Right hindlimb (tissue), 1 donor: ENCODE results near the gene MYNN.

Experiments
- DNase-seq: peaks from one replicate; pipeline ENCODE4 v3.0.0-alpha.2; 2018

Gene MYNN

DNA sequence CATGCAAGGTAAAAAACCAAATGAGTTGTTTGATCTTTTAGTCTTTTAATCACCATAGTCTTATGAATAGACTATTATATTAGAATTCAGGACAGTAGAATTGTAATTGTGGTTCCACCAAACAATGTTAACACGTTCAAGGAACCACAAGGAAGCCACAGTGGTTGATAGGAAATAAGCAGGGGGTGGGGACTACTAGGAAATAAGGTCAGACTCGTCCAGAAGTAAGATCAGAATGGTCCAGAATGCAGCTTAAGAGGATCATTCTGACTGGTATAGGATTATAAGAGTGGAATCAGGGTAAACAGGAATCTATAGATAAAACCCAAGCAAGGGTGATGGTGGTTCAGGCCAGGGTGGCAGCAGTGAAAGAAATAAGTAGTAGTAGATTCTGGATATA is 7.5 kb downstream of the MYNN start:
- no peak for DNase-seq

DNA sequence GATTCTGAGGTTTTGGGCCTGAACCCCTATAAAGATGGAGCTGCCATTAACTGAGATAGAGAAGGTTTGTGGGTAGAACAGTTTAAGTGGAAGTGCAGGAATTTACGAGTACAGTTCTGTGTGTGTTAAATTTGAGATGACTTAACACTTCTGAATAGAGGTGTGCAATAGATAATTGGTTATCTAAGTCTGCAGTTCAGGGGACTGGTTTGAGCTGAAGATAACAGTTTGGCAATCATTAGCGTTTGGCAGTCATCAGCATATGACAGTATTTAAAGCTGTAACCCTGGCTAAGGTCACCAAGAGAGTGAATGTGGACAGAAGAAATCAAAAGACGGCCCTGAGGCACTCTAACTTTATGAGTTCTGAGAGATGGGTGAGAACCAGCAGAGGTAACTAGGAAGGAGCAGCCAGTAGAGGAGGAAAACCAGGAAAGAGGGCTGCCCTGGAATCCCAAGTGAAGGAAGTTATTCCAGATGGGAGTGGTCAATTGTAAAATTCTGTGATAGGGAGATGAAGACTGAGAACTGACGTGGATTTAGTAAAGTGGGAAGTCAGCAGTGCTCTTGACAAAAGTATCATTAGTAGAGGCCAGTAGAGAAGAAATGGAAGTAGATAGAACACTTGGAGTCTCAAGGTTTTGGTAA is 8.1 kb downstream of the MYNN start:
- DNase-seq = no peak

DNA sequence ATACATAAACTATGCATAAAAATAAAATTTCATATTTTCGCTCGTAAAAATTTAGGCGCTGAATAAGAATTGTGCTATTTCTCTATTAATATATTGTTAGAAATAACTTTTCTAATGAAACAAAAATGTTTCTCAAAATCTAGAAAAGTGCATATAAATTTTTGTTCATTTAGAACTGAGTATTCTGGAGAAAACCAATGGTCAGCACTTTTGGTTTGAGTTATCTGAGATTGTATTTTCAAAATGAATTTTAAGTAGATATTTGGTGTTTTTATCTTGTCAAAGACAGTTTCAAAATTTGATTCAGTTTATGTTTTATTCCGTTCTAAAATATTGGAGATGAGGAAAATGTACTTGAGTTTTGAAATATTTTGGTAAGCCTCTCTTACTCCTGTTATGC is 13.9 kb downstream of the MYNN start:
- DNase-seq = no peak

DNA sequence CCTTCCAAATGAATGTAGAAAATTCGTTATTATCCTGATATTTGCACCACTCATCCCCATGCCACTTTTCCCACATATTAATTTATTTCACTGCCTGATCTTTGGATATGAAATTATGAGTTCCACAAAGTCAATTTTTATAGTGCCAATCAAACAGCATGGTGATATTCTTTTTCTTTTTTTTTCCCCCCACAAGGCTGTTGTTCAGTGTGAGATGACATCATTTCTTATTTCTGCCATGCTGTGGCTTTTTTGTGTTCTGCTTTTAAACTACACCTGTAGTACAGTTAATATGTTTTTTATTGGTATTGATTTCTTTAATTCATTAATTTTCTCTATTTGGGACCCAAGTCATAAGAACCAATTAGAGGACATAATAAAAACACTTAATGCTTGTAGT is 14.6 kb downstream of the MYNN start:
- no peak for DNase-seq

DNA sequence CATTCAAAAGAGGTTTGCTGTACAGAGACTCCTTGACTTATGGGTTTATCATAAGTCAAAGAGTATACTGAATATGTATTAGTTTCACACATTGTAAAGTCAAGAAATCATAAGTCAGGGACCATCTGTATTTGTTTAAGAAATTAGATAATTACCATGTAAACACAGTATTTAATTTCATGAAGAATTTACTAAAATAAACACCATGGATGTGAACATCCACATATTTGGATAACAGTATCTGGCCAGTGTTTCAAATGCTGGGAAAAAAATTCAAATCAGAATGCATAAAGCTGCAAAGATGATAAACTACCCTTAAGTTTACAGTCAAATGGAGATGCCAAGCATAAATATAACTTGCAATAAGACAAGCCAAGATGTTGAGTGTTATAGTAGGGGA is 17.0 kb downstream of the MYNN start:
- DNase-seq = no peak

DNA sequence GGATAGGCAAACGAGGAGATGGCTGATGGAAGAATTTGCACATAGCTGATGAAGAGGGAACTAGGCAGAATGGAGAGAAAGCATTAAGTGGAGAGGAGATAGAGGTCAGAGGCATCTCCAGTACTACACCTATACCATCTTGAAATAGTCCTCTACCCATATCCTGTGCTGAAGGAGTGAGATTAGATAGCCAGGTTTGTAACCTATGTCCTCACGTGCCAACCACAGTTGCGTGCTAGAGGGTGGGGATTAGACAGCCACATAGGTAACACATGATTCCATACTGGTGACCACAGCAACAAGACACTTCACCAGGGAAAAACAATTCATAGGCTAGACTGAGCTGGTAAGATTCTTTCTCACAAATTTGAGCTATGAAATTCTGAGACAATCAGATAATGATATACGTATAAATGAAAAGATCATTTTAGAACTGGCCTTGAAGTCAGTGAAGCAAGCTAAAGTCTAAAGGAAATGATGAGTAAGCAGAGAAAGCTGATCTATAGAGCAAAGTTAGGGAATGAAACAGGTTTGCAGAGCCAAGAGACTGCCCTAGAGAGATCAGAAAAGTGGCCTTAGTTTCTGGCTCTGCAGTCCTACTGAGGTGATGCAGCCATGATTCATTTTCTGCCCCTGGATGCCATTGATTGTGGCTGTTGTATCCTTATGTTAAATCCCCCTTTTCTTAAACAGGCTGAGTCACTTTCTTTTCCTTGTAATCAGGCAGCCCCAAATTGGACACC is 17.7 kb downstream of the MYNN start:
- no peak for DNase-seq

DNA sequence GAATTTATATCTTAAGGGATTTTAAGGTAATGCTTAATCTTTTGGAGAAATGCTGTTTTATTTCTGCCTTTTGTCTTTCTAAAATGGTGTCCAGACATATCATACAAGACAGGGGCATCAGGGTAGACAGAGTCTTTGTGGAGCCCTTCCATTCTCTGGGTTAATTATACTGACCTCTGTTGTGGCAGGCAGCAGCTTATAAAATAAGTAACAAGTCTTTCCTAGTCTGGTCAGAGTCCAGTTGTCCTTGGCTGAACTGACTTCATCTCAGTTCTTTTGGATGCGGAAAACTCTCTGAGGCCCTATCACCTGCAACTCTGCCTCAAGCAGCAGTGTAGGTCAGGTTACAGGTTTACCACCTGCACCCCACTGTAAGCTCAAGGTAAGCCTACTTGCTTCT is 19.2 kb downstream of the MYNN start:
- no peak for DNase-seq

DNA sequence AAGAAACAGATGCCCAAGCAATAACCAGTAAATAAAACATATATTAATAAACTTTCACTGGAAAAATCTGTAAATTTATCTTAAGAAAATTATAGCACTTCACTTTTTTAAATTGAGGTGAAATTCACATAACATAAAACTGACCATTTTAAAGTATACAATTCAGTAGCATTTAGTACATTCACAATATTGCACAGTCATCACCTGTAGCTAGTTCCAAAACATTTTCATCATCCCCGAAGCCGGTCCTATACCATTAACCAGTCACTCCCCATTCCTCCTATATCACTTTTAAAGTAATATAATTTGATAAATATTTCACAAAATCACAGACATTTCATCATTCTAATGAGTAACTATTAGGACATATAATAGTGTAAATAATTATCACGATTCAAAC is 31.5 kb downstream of the MYNN start:
- no peak for DNase-seq

DNA sequence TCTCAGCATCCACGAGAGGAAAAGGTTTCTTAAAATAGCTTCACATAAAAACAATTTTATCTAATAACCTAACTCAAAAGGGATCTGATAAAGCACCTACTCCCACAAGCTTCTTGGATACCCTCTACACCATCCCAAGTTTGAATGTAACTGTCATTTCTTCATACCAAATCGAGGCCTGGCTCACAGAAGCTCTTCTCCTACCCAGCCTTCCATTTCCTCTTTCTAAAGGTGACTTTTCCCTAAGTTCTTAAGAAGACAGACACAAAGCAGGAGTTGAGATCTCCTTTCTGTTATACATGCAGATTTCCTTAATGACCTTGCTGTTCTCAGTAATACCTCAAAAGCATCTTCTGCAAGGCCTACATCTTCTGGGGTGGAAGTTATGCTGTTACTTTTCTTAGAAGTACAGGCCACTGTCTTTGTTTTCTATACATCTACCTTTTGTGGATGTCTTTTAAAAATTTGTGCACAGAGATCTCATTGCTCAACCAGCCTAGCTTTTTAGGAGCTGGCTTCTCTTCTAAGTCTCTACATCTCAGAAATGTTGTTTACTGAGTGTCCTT is 36.1 kb downstream of the MYNN start:
- DNase-seq = no peak

DNA sequence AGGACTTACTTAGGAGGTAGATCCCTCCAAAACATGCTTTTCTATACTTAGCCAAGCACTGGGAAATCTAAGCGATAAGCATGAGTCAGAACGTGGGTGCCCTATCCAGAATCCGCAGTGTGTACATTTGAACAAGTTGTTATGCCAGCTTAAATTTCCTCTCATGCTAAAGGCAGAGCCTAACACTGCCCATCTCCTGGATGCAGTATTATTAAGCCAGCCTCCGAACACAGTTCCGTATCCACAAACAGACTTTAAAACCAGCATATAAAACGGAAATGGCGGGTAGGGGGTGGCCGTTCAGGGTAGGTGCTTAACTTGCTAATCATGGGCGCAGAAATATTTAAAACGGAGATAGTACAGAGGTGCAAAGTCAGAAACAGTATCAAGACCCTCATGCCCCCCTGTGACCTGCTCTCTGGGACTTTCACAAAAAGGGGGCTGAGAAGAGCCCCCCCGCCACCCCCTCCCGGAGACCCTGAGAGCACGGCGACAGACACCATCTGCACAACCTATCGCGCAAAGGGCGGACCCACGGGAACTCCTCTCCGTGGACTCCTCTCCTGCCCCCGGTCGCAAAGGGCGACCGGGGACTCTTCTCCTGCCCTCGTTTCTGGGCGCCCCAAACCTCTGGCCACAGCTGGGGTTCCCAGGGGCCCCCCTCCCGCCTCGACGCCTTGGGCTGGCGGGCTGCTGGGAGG is 38.6 kb downstream of the MYNN start:
- peak; percentile 62 for DNase-seq

DNA sequence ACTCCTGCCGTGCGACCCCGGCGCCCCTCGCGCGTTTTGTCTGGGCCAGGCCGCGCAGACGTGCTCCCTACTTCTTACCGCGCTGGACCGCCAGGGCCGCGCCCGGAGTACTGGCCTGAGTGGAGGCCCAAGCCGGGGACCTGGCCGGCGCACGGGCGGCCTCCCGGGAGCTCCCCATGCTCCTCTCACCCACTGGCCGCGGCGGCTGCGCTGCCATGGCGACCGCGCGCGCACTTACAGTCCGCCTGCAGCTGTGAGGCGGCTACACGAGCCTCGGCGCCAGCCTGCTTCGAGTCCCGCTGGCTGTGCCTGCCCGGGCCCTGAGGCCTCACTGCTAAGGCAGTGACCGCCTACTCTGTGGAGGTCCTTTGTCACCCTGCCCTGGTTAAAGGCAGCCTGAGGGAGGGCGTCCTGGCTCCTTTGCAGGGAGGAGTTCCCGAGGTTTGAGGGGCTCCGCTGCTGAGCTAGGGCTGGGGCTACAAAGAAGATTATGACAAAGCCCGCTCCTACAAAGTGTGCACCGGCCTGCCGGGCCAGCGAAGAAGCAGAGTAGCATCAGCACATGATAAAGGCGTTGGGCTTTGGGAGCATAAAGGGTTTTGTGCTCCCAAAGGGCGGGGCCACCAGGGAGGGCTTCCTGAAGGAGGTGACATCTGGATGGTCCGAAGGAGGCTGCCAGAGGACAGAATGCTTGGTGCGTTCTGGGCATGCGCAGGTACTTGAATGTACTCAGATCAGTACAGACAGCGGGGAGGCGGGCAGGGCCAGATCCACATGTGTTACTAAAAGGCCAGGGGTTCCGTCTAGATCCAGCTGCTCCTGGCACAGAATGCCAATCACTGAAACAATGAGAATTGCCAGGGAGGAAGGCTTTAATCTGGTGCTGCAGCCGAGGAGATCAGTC is 39.4 kb downstream of the MYNN start, which contains the start of the genes LRRC34 and LRRIQ4:
TSS of gene LRRC34 (minus strand) at position 573 of the 904 bp plus-strand sequence. CDS start at position 217, 356 bp downstream.
TSS of gene LRRIQ4 (plus strand) at position 539 of the 904 bp plus-strand sequence. CDS start 9,052 bp downstream, outside the sequence.
- peak; percentile 85 for DNase-seq

DNA sequence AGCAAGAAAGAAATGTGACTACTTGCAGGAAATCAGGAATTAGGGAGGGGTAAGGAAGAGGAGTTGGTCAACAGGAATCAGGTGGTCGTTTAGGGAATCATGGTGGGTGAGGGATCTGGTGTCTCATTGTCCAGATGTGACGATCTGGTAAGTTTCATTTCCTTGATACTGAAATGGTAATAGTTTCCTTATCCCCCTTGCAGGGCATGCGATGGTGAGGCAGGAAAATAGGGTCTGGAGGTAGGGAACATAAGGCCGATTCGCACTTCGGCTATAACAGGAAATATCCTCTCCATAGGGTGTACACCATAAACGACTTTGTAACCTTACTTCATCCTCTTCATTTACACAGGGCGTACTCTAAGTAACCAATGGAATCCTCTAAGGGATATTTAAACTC is 40.1 kb downstream of the MYNN start:
- DNase-seq = no peak

DNA sequence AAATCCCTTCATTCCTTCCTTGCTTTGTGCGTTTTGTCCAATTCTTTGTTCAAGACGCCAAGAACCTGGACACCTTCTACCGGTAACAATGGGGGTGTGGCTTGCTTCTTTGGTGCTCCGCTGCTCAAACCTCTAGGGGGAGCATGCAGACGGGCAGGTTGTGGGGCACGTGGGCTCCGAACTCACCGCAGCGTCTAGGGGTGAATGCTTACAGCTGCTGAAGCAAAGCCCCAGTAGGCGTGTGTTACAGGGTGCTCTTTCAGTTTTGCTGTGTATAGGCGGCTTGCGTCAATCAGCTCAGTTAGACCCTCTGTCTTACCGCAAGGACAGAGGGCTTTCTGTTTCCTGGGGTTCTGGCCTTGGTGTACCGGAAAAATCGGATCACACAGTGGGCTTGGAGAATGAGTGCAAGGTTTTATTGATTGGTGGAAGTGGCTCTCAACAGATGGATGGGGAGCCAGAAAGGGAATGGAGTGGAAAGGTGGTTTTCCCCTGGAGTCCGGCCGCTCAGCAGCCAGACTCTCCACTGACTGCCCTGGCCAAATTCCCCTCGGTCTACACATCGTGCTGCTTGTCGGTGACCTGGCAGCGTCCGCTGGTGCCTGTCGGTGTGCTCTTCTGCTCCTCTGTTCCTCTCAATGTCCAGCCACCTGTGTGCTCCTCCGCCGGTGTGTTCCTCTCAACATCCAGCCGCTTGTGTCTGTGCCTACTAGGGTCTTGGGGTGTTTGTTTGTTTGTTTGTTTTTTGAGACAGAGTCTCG is 40.7 kb downstream of the MYNN start:
- no peak for DNase-seq

DNA sequence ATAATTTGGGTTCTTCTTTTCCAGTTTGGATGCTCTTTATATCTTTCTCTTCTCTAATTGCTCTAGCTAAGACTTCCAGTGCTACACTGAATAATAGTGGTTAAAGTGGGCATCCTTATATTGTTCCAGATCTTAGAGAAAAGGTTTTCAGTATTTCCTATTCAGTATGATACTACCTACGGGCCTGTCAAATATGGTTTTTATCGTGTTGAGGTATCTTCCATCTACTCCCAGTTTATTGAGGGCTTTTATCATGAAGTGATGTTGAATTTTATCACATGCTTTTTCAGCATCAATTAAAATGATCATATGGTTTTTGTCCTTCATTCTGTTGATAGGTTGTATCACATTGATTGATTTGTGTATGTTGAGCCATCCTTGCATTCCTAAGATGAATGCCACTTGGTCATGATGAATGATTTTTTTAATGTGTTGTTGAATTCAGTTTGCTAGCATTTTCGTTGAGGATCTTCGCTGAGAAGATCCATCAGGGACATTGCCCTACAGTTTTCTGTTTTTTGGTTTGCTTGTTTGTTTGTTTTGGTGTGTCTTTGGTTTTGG is 42.5 kb downstream of the MYNN start:
- no peak for DNase-seq

DNA sequence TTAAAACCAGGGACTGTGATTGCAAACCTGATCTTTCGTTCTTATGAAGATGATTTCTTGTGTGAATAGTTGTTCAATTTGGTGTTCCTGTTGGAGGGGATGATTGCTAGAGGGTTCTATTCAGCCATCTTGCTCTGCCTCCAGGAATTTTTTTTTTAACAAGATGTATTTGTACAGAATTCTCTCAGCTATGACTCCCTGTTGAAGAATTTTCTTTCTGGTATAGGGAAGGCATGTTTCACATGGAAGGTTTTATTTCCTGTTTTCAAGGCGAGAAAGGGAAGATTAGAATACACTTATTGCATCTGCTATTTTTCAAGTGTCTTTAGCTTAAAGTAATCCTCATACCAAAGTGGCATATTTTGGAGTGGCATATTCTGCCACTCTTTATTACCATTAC is 45.1 kb downstream of the MYNN start:
- no peak for DNase-seq

DNA sequence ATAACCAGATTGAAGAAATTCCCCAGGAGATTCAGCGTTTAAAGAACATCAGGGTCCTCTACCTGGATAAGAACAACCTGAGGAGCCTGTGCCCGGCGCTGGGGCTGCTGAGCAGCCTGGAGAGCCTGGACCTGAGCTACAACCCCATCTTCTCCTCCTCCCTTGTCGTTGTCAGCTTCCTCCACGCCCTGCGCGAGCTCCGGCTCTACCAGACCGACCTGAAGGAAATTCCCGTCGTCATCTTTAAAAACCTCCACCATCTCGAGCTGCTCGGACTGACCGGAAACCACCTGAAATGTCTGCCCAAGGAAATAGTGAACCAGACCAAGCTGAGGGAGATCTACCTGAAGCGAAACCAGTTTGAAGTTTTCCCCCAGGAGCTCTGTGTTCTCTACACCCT is 48.9 kb downstream of the MYNN start:
- DNase-seq = no peak

DNA sequence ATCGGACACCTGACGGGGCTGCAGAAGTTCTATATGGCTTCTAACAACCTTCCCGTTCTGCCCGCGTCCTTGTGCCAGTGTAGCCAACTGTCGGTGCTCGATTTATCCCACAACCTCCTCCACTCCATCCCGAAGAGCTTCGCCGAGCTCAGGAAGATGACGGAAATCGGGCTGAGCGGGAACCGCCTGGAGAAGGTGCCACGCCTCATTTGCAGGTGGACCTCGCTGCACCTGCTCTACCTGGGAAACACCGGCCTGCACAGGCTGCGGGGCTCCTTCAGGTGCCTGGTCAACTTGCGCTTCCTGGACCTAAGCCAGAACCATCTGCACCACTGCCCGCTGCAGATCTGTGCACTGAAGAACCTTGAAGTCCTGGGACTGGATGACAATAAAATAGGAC is 49.3 kb downstream of the MYNN start:
- DNase-seq = no peak

DNA sequence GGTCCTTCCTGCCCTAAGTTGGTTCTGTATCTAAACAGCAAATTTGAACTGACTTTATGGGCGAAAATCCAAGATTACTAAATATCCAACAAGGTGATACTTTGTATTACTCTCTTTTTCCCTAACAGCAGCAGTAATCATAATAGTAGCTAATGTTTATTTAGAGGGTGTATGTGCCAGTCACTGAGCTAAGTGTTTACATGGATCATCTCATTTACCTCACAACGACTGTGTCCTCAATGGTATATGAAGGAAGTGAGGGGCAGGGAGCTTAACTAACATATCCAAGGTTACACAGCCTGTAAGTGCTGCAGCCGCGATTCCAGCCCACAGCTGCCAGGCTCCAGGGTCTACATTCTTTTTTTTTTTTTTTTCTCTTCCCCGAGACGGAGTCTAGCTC is 49.8 kb downstream of the MYNN start:
- DNase-seq = no peak

DNA sequence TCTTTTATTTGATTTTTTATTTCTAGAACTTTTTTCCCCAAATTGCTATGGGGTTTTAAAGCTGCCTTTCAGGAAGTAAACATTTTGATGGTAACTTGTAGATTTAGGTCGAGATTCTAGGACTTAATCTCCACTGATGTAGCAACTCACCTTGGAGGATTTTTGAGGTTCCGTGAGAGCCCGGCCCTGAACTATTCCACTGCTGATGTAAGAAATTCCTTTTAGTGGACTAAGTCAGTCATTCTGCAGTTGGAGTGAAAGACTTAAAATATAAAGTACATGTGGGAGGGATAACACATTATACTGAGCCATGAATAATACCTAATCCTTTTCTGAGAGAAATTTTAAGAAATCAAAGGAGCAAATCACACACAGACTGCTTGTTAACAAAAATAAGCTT is 52.1 kb downstream of the MYNN start:
- DNase-seq = no peak

DNA sequence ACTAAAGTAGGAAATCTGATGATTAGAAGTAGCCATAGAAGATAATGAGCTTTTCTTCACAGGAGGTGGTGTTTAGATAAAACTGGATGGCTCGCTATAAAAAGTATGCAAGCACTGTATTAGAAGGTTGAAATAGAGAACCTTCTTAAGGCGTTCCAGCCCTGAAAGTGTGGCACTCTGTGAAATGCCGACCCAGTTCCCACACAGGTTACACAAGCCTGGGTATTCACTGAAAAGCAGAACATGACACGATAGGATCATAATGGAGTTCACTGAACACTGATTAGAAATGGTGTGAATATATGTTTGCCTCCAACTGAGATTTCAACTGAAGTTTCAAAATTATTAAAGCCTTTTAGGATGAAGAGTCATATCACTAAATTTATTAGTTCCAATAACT is 54.5 kb downstream of the MYNN start:
- no peak for DNase-seq

DNA sequence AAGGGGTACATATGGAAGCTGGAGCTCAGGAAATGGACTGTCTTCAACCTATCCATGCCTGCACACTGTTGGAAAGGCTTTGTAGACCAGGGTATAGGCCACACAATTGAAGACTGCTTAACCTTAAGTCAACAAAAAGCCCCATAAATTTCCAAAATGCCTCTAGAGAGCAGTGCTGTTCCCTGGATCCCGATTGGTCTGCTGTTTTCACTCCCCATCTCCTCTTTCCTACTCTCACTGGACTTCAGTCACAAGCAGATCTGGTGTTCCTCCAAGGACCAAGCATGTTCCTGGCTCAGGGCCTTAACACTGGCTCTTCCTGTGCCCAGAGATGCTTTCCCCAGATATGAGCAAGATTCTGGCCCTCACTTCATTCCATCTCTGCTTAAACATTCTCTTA is 62.3 kb downstream of the MYNN start:
- DNase-seq = no peak
